Measurements from ENCODE around the gene ARMH1.
A peak's percentile ranks its signal among the peaks of the same experiment; 100 is the strongest.

ARMH1 gene

DNA sequence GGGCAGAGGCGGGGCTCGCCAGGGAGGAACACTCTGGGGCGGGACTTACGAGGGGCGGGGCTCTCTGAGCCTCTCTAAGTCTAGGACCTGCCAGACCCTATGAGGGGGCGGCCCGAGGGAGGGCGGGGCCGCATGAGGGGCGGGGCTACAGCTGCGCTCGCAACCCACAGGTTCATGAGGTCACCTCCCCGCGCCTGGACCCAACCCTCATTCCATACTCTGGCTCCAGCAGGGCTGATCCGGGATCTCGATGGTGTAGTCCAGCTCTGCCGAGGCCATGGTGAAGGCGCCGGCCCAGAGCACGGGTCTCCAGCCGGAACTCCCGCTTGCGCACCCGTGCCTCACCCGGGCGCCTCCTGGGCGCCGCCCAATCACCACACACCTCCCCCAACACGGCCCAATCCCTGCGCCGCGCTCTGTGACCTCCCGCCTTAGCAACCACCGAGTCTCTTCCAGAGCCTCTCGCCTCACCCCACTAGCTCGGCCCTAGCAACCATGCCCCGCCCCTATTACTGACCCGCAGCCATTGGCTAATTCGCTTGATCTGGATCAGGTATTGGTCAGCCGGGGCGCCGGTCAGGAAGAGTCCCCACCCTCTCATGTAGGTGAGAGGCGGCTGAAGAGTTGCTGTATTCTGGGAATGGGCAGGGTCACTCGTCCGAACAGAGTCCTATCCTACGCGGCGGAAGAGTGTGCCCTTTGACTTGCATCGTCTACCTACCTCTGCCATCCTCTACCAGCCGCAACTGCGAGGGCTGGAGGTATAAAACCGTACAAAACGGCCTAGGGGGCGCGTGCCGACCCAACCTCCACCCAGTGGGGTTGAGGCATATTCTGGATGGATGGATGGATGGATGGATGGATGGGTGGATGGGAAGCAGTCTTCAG, at the start of gene ARMH1, which contains the start of gene TMEM53:
Gene ARMH1 (plus strand): TSS at position 602 of the 888 bp plus-strand sequence. CDS start 14,984 bp downstream, outside the sequence.
Gene TMEM53 (minus strand): TSS at position 369 of the 888 bp plus-strand sequence. CDS start 90 bp downstream, at position 279.
- peaks cover 2% of the 10 kb centered on the region for H3K36me3 ChIP-seq (ENCODE audit: insufficient read depth, low read length)
- H3K4me3 ChIP-seq (ENCODE audit: low read length), result peak within 1 kb of the TSS; percentile 63
- peaks cover 22% of the 10 kb centered on the region for H3K4me1 ChIP-seq (ENCODE audit: insufficient read depth, low read length)
- H2AFZ ChIP-seq (ENCODE audit: low read depth, low read length), result peak within 1 kb of the TSS; percentile 84
- H3K27me3 ChIP-seq (ENCODE audit: insufficient read depth, low read length), result no peaks in the 10 kb centered on the region
- H3K9me3 ChIP-seq (ENCODE audit: low read length), result no peaks in the 10 kb centered on the region

DNA sequence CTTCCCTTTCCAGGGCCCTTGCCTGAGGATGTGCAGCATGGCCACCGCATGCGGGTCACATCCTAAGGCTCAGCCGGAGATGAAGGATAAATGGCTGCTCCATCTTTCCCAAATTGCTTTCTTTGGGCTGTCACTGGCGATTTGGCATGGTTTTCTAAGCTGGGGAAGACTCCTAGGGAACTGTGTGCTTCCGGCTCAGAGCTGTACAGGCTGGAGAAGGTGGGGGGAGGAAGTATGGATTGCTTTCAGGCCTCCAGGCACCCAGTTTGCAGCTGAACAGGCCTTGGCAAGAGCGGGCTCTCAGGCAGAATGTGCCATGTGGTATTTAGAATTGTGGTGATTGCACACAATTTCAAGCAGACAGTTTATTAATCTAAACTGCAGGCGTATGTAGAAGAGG, 49.2 kb upstream of the ARMH1 start:
- Histone ChIP-seq H3K4me1 (ENCODE audit: insufficient read depth, low read length) (no peaks in the 10 kb centered on the region), H3K27me3 (ENCODE audit: insufficient read depth, low read length) (no peaks in the 10 kb centered on the region), H3K4me3 (ENCODE audit: low read length) (no peak overlapping the region), H2AFZ (ENCODE audit: low read depth, low read length) (no peak overlapping the region), H3K9me3 (ENCODE audit: low read length) (no peaks in the 10 kb centered on the region), H3K36me3 (ENCODE audit: insufficient read depth, low read length) (peaks cover 16% of the 10 kb centered on the region)

DNA sequence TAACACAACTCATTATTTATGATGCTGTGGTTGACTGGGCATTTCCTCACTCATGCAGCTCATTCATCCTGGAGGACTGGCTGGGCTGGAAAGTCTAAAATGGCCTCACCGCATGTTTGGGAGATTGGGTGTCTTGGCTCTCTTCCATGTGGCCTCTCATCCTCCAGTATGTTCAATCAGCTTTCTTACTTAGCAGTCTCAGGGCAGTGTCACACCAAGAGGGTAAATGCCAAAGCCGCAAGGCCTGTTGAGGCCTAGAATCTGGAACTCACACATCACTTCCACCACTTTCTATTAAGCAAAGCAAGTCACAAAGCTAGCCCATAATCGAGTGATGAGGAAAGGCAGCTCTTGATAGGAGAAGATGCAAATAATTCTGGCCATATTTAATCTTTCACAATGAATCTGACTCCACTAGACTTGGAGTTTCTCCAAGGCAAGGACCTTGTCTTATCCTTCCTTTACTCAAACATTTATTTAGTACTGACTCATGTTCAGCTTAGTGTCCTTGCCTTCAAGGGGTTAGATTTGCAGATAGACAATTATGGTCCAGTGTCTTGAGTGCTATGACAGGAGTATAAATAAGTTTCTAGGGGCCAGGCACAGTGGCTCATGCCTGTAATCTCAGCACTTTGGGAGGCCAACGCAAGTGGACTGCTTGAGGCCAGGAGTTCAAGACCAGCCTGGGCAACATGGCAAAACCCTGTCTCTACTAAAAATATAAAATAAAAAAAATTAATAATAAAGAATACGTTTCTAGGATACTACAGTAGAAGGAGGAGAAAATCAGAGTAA, 45.4 kb upstream of the ARMH1 start:
- H3K4me1 ChIP-seq (ENCODE audit: insufficient read depth, low read length), result peaks cover 20% of the 10 kb centered on the region
- H2AFZ ChIP-seq (ENCODE audit: low read depth, low read length), result no peak overlapping the region
- H3K36me3 ChIP-seq (ENCODE audit: insufficient read depth, low read length), result peaks cover 24% of the 10 kb centered on the region
- H3K4me3 ChIP-seq (ENCODE audit: low read length), result no peak overlapping the region
- H3K27me3 ChIP-seq (ENCODE audit: insufficient read depth, low read length), result no peaks in the 10 kb centered on the region
- no peaks in the 10 kb centered on the region for H3K9me3 ChIP-seq (ENCODE audit: low read length)

DNA sequence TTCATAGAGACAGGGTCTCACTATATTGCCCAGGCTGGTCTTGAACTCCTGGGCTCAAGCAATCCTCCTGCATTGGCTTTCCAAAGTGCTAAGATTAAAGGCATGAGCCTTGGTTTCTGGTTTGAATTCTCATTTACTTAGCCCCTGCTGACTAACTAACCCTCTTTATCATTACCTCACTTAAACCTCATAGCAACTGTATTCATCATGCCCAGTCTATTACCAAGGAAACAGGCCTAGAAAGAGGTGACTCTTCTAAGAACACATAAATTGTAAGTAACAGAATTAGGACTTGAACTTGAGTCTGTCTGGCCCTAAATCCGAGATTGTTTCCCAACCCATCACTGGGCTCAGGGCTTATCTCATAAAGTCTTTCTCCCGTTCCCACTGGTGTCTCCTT, 44.4 kb upstream of the ARMH1 start:
- H2AFZ ChIP-seq (ENCODE audit: low read depth, low read length), result no peak overlapping the region
- peaks cover 33% of the 10 kb centered on the region for H3K36me3 ChIP-seq (ENCODE audit: insufficient read depth, low read length)
- H3K27me3 ChIP-seq (ENCODE audit: insufficient read depth, low read length), result no peaks in the 10 kb centered on the region
- H3K9me3 ChIP-seq (ENCODE audit: low read length), result no peaks in the 10 kb centered on the region
- peaks cover 20% of the 10 kb centered on the region for H3K4me1 ChIP-seq (ENCODE audit: insufficient read depth, low read length)
- H3K4me3 ChIP-seq (ENCODE audit: low read length), result no peak overlapping the region

DNA sequence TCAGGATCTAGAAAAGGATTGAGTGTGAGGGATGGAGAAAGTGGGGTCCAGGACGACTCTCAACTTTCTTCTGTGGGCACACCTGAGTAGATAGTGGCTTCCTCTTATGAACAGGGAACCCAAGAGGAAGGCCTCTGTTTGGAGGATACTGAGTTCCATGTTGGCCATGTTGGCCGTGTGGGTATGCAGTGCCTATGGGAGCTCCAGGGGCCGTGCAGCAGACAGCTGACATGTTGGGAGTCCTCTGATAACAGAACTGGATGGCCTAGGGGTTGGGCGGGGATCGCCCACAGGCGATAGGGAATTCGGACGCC, 43.2 kb upstream of the ARMH1 start:
- Histone ChIP-seq H3K27me3 (ENCODE audit: insufficient read depth, low read length) (no peaks in the 10 kb centered on the region), H2AFZ (ENCODE audit: low read depth, low read length) (peak overlapping the region; percentile 82), H3K36me3 (ENCODE audit: insufficient read depth, low read length) (peaks cover 37% of the 10 kb centered on the region), H3K4me1 (ENCODE audit: insufficient read depth, low read length) (peaks cover 20% of the 10 kb centered on the region), H3K9me3 (ENCODE audit: low read length) (no peaks in the 10 kb centered on the region), H3K4me3 (ENCODE audit: low read length) (peak overlapping the region; percentile 58)

DNA sequence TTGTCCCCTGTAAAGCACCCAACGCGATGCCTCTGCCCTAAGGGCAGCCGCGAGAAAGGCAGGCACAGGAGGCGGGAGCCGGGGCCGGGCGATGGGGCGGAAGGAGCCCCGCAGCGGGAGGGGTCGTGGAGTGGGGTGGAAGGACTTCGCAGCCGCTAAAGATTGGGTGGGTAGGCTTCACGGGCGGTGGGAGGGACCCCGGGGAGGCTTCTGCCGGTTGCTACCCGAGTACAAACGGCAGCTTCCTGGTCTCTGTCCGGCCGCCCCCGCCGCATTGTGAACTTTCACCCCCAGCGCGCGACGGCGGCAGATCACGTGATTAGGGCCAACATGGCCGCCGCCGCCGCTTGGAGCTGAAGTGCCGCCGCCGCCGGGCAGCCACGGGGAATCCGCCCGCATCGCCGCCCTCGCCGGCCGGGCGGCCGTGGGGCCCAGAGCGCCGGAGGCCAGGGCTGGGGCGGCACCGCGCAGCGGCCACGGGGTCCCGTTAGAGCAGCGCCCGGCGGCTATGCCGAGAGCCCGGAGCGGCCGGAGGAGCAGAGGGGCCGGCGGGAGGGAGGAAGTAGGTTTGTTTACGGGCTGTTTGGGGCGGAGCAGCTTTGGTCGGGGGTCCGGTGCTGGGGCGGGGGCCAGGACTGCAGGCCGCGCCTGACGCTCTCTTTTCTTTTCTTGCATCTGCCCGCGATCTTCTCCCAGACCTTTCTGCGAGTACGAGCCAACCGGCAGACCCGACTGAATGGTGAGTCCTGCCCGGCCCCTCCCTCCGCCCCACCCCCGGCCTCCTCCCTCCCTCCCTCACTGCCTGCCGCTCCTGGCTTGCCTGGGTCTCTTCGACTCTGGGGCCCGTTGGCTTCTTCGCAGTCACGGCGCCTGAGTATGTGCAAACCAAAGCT, 42.6 kb upstream of the ARMH1 start:
- Histone ChIP-seq H3K9me3 (ENCODE audit: low read length) (no peaks in the 10 kb centered on the region), H3K4me3 (ENCODE audit: low read length) (peak overlapping the region; percentile 58), H3K4me1 (ENCODE audit: insufficient read depth, low read length) (peaks cover 20% of the 10 kb centered on the region), H3K27me3 (ENCODE audit: insufficient read depth, low read length) (no peaks in the 10 kb centered on the region), H2AFZ (ENCODE audit: low read depth, low read length) (peak overlapping the region; percentile 82), H3K36me3 (ENCODE audit: insufficient read depth, low read length) (peaks cover 40% of the 10 kb centered on the region)

DNA sequence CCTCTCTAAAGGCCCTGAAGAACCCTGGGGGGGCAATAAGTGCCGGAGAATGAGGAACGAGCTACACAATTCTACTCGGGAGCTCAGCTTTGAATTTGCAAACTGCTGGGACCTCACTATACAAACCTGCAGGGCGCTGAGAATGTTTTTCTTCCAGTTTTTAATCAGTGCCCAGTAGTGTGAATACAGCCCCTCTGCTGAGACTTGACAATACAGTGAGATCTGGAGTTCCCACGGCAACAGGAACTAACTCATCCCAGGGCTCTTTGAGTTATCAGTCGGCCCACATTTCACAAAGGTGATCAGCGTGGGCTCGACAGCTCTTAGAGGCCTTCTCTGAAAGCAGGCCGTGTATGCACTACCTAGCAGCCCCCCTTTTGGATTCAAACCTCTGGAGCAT, 41.9 kb upstream of the ARMH1 start:
- H3K36me3 ChIP-seq (ENCODE audit: insufficient read depth, low read length), result peaks cover 46% of the 10 kb centered on the region
- H3K4me3 ChIP-seq (ENCODE audit: low read length), result peak overlapping the region; percentile 58
- peaks cover 20% of the 10 kb centered on the region for H3K4me1 ChIP-seq (ENCODE audit: insufficient read depth, low read length)

DNA sequence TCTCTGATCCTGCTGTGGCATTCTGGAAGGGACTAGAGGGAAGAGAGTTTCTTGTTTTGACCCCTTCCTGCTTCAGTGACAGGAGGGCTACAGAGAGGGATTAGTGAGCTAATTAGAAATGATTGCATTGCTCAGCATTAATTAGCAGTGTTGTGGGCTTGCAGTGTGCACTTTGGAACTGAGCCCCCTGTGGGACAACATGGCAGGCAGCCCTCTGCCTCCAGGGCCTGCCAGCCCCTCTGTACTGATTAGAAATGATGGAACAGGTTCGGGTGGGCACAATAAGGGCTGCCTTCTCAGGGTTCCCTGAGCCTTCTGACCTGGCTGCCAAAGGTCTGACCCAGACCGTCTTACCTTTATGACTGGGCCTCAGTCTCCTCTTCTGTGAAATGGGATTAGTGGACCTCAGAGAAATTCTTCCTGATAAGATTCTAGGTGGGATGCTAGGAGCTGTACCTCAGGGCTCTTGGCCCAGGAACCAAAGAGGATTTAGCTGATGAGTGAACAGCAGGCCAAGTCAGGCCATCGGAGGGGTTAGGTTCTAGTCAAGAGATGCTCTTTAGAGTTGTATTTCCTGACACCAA, 39.8 kb upstream of the ARMH1 start:
- H3K4me1 ChIP-seq (ENCODE audit: insufficient read depth, low read length), result peaks cover 20% of the 10 kb centered on the region
- peaks cover 63% of the 10 kb centered on the region for H3K36me3 ChIP-seq (ENCODE audit: insufficient read depth, low read length)

More for the DNA sequence above, 41.9 kb upstream of the ARMH1 start:
- no peaks in the 10 kb centered on the region for H3K27me3 ChIP-seq (ENCODE audit: insufficient read depth, low read length)
- no peak overlapping the region for H2AFZ ChIP-seq (ENCODE audit: low read depth, low read length)
- no peaks in the 10 kb centered on the region for H3K9me3 ChIP-seq (ENCODE audit: low read length)

DNA sequence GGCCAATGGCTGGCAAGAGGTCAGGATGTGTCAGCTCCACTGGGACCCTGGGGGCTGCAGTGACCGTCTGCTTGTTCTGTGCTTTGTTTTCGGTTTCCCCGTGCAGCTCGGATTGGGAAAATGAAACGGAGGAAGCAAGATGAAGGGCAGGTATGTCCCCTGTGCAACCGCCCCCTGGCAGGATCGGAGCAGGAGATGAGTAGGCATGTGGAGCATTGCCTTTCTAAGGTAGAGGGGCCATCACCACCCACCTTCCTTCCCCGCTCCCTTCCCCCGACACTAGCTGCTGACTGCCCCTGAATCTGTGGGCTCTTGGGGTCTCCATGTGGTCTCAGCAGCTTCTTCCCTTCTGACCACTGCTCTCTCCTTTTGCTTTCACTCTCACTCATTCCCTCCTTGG, 39.1 kb upstream of the ARMH1 start:
- peaks cover 20% of the 10 kb centered on the region for H3K4me1 ChIP-seq (ENCODE audit: insufficient read depth, low read length)
- no peak overlapping the region for H2AFZ ChIP-seq (ENCODE audit: low read depth, low read length)
- no peaks in the 10 kb centered on the region for H3K27me3 ChIP-seq (ENCODE audit: insufficient read depth, low read length)
- H3K4me3 ChIP-seq (ENCODE audit: low read length), result no peak overlapping the region
- peaks cover 66% of the 10 kb centered on the region for H3K36me3 ChIP-seq (ENCODE audit: insufficient read depth, low read length)
- H3K9me3 ChIP-seq (ENCODE audit: low read length), result no peaks in the 10 kb centered on the region

More for the DNA sequence above, 39.8 kb upstream of the ARMH1 start:
- no peaks in the 10 kb centered on the region for H3K9me3 ChIP-seq (ENCODE audit: low read length)
- no peak overlapping the region for H2AFZ ChIP-seq (ENCODE audit: low read depth, low read length)
- no peak overlapping the region for H3K4me3 ChIP-seq (ENCODE audit: low read length)
- no peaks in the 10 kb centered on the region for H3K27me3 ChIP-seq (ENCODE audit: insufficient read depth, low read length)

DNA sequence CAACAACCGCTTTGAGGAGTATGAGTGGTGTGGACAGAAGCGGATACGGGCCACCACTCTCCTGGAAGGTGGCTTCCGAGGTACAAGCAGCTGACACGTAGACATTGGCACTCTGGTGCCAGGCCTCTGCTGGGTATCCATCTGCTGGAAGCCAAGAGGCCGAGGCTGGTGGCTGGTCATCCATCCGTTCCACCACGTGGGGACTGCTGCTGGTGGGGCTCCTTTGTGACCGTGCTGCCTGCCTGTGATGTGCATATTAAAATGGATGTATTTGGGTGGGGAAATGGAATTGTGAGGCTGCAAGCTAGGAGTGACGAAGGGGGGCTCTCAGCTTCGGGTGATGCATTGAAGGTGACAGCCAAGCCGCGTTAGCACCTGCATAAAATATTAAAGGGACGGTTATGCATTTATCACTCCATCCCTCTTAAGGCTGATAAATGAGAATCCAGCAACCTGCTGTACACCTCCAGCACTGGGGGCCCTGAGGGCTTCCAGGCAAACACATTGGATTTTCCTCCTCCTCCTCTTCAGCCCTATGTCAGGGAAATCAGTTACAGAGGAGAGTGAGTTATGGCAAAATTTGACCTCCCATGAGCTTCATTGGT, 38.3 kb upstream of the ARMH1 start:
- H3K27me3 ChIP-seq (ENCODE audit: insufficient read depth, low read length), result no peaks in the 10 kb centered on the region
- H3K4me3 ChIP-seq (ENCODE audit: low read length), result no peak overlapping the region
- H3K9me3 ChIP-seq (ENCODE audit: low read length), result no peaks in the 10 kb centered on the region
- no peak overlapping the region for H2AFZ ChIP-seq (ENCODE audit: low read depth, low read length)
- H3K36me3 ChIP-seq (ENCODE audit: insufficient read depth, low read length), result peaks cover 73% of the 10 kb centered on the region
- peaks cover 18% of the 10 kb centered on the region for H3K4me1 ChIP-seq (ENCODE audit: insufficient read depth, low read length)

DNA sequence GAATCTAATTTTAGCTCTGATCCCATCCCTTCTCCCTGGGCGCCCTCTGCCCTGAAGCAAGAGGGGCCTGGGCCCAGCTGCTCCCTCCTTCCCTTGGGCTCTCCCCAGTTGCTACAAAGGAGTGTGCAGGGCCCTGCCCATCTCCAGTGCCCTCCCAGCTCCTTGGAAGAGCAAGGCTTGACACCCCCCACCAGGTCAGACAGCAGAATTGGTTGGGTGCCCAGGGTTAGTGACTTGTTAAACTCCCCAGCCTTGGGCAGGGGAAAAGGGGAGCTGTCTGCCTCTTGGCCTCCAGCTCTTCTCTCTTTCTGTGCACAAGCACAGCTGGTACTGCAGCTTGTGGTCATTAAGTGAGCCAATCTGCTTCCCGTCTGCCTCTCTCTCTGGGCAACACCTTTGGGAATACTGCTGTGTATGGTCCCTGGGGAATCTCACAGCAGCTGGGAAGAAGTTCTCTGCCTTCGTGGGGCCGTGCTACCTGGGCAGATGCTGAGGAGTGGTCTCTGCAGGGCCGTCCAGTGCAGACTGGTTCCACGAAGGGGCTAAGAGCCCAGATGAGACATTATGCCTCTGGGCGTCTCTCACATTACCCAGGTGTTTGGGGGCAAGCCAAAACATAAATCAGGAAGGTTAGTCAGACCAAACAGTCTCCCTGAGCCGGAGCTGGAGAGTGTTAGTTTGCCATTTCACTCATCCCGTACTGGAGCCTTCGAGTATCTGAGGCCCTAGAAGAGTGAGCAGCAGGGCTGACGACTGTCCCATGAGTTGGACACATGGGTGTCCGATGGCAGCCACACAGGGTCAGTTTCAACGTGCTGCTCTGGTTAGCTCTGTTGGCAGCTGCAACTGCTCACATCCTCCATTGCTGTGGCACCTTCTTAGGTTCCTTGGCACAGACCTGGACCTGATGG, 37.6 kb upstream of the ARMH1 start:
- Histone ChIP-seq H3K36me3 (ENCODE audit: insufficient read depth, low read length) (peaks cover 80% of the 10 kb centered on the region), H2AFZ (ENCODE audit: low read depth, low read length) (no peak overlapping the region), H3K27me3 (ENCODE audit: insufficient read depth, low read length) (no peaks in the 10 kb centered on the region), H3K4me3 (ENCODE audit: low read length) (no peak overlapping the region), H3K4me1 (ENCODE audit: insufficient read depth, low read length) (peaks cover 15% of the 10 kb centered on the region), H3K9me3 (ENCODE audit: low read length) (no peaks in the 10 kb centered on the region)

Measured in neuron (in vitro differentiated cells).